Measurements from ENCODE around the gene DNAH6. TPM values are rescaled to one million over a fixed set of nuclear protein-coding genes. Genes with fewer than 3 reads are reported as not detected.

The DNAH6 gene
- total RNA-seq, 1 donor from 2014 or later, result not detected

- H3K27ac ChIP-seq, result no peak overlapping the region
- no peak overlapping the region for H3K4me3 ChIP-seq
- H3K4me1 ChIP-seq, result no peaks in the 10 kb centered on the region
- DNase-seq (ENCODE audit: low spot score in 2 of 2), result no peak
- intact Hi-C loops (cut with DNase I), result no loop called here
- no peaks in the 10 kb centered on the region for H3K36me3 ChIP-seq
- H3K27me3 ChIP-seq, result no peaks in the 10 kb centered on the region
- no peaks in the 10 kb centered on the region for H3K9me3 ChIP-seq
- no peak for TF ChIP-seq CTCF (IDR thresholded peaks at IDR 0.05)
These were observed 189.6 kb downstream of the DNAH6 start for GRCh38 chr2:84705858-84706257.

GRCh38 chr2:84708442-84708841 lies 192.1 kb downstream of the DNAH6 start:
- intact Hi-C loops (cut with DNase I), result no loop called here
- no peak for TF ChIP-seq CTCF (IDR thresholded peaks at IDR 0.05)
- H3K4me1 ChIP-seq, result no peaks in the 10 kb centered on the region
- no peak for DNase-seq (ENCODE audit: low spot score in 2 of 2)
- H3K27ac ChIP-seq, result no peak overlapping the region
- no peaks in the 10 kb centered on the region for H3K9me3 ChIP-seq
- H3K4me3 ChIP-seq, result no peak overlapping the region
- no peaks in the 10 kb centered on the region for H3K36me3 ChIP-seq
- H3K27me3 ChIP-seq, result no peaks in the 10 kb centered on the region

- Histone ChIP-seq H3K36me3 (no peaks in the 10 kb centered on the region), H3K27ac (no peak overlapping the region), H3K4me1 (no peaks in the 10 kb centered on the region), H3K27me3 (no peaks in the 10 kb centered on the region), H3K4me3 (no peak overlapping the region), H3K9me3 (no peaks in the 10 kb centered on the region)
- no peak for TF ChIP-seq CTCF (IDR thresholded peaks at IDR 0.05)
- intact Hi-C loops (cut with DNase I), result no loop called here
- DNase-seq (ENCODE audit: low spot score in 2 of 2), result no peak
These were observed 195.4 kb downstream of the DNAH6 start for GRCh38 chr2:84711651-84712050.

GRCh38 chr2:84713441-84713840 lies 197.1 kb downstream of the DNAH6 start:
- Histone ChIP-seq H3K4me1 (no peaks in the 10 kb centered on the region), H3K27ac (no peak overlapping the region), H3K36me3 (no peaks in the 10 kb centered on the region), H3K9me3 (no peaks in the 10 kb centered on the region), H3K27me3 (no peaks in the 10 kb centered on the region), H3K4me3 (no peak overlapping the region)
- DNase-seq (ENCODE audit: low spot score in 2 of 2), result no peak
- intact Hi-C loops (cut with DNase I), result no loop called here
- TF ChIP-seq CTCF (IDR thresholded peaks at IDR 0.05), result no peak

- TF ChIP-seq CTCF (IDR thresholded peaks at IDR 0.05), result no peak
- H3K4me3 ChIP-seq, result no peak overlapping the region
- H3K9me3 ChIP-seq, result no peaks in the 10 kb centered on the region
- H3K36me3 ChIP-seq, result no peaks in the 10 kb centered on the region
- no peaks in the 10 kb centered on the region for H3K4me1 ChIP-seq
- H3K27me3 ChIP-seq, result no peaks in the 10 kb centered on the region
- DNase-seq (ENCODE audit: low spot score in 2 of 2), result no peak
- H3K27ac ChIP-seq, result no peak overlapping the region
- intact Hi-C loops (cut with DNase I), result no loop called here
These were observed 200.3 kb downstream of the DNAH6 start for GRCh38 chr2:84716564-84716963.

GRCh38 chr2:84717302-84717701 lies 201.0 kb downstream of the DNAH6 start:
- Histone ChIP-seq H3K27ac (no peak overlapping the region), H3K36me3 (no peaks in the 10 kb centered on the region), H3K4me3 (no peak overlapping the region), H3K4me1 (no peaks in the 10 kb centered on the region), H3K27me3 (no peaks in the 10 kb centered on the region), H3K9me3 (no peaks in the 10 kb centered on the region)
- TF ChIP-seq CTCF (IDR thresholded peaks at IDR 0.05), result no peak
- no peak for DNase-seq (ENCODE audit: low spot score in 2 of 2)
- intact Hi-C loops (cut with DNase I), result no loop called here

Measured in ascending aorta (tissue), 2 donors.